Testis (tissue), 2 donors: Measurements from ENCODE around the gene ATP4B.

ENCODE experiments used
- CTCF ChIP-seq, 3 experiments: fragments of 450-650 bp in 2 of 3; fragments of 200-600 bp in 1 of 3; sonication (generic) in 1 of 3; IDR thresholded peaks; one replicate each; pipeline ENCODE4 v1.5.1; 2016 to 2019; ENCODE audit warnings: antibody characterized with exemption in 3 of 3, mild to moderate bottlenecking in 2 of 3, moderate library complexity in 1 of 3
- POLR2A ChIP-seq: fragments of 450-650 bp; IDR thresholded peaks from one replicate; pipeline ENCODE4 v1.6.1; 2017; ENCODE audit warnings: antibody characterized with exemption, mild to moderate bottlenecking, moderate library complexity

DNA sequence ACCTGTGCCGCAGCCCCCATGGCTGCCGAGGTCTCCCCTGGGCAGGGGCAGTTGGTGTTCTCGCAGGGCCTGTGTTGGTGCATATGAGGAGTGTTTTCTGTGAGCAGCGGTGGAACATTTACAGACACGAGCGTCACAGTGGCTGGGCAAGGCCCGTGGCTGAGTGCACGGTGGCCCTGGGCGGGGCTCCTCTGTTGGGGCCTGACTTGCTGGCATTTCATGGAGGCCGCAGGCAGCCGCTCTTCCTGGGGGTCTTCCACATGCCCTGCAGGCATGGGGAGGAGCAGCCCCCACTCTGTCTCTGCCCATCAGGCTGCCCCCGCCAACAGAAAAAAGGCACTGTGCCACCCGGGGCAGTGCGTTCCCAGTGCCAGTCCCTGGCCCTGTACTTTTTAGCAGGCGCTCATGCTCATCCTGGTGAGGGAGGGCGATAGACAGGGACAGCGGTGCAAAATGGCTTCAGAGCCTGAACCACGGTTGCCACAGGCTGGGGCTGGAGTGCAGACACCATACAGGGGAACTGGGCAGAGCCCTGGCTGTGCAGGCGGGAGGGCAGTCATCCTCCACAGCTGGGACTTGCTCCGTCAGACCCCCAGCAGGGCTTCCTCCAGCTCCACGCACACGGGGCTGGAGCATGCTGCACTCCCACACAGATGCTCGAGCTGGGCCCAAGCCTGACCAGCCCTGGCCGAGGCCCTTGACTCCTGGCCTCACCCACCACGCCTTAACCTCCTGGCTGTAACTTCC, 49.9 kb downstream of the ATP4B start:
- TF ChIP-seq CTCF (IDR thresholded peaks at IDR 0.05): no peak
- TF ChIP-seq POLR2A: no peak
